ENCODE data around the gene COA1.
A peak's percentile ranks its signal among the peaks of the same experiment; 100 is the strongest.
"Not testable (repeated sequence)": the region's sequence is repeated elsewhere in the genome, so short reads cannot be mapped to it uniquely, and the experiment has no call there.

Gene COA1

GRCh38 chr7:43735802-43736603 is 6.7 kb upstream of the COA1 start:
- no peak for TF ChIP-seq CTCF (IDR thresholded peaks at IDR 0.05; ENCODE audit: poor library complexity, severe bottlenecking)
- Histone ChIP-seq H3K27me3 (ENCODE audit: insufficient read depth, poor library complexity, severe bottlenecking) (no peaks in the 10 kb centered on the region), H3K4me1 (ENCODE audit: insufficient read depth, poor library complexity, severe bottlenecking) (no peaks in the 10 kb centered on the region), H3K27ac (ENCODE audit: poor library complexity, severe bottlenecking) (no peak overlapping the region), H3K36me3 (ENCODE audit: low read depth) (no peaks in the 10 kb centered on the region), H3K4me3 (ENCODE audit: severe bottlenecking) (no peak overlapping the region), H3K9me3 (ENCODE audit: severe bottlenecking) (no peaks in the 10 kb centered on the region)
- ATAC-seq (ENCODE audit: low read depth): no peak
- DNase-seq (ENCODE audit: low spot score): no peak

- Histone ChIP-seq H3K4me1 (ENCODE audit: insufficient read depth, poor library complexity, severe bottlenecking) (peaks cover under 1% of the 10 kb centered on the region), H3K27me3 (ENCODE audit: insufficient read depth, poor library complexity, severe bottlenecking) (no peaks in the 10 kb centered on the region), H3K4me3 (ENCODE audit: severe bottlenecking) (no peak overlapping the region), H3K27ac (ENCODE audit: poor library complexity, severe bottlenecking) (no peak overlapping the region), H3K9me3 (ENCODE audit: severe bottlenecking) (no peaks in the 10 kb centered on the region), H3K36me3 (ENCODE audit: low read depth) (no peaks in the 10 kb centered on the region)
- no peak for TF ChIP-seq CTCF (IDR thresholded peaks at IDR 0.05; ENCODE audit: poor library complexity, severe bottlenecking)
- DNase-seq (ENCODE audit: low spot score) (no peak), ATAC-seq (ENCODE audit: low read depth) (no peak)
Observed at GRCh38 chr7:43735403-43735801, 6.1 kb upstream of the COA1 start.

- H3K9me3 ChIP-seq (ENCODE audit: severe bottlenecking); H3K27me3 ChIP-seq (ENCODE audit: insufficient read depth, poor library complexity, severe bottlenecking); H3K4me1 ChIP-seq (ENCODE audit: insufficient read depth, poor library complexity, severe bottlenecking); H3K4me3 ChIP-seq (ENCODE audit: severe bottlenecking); DNase-seq (ENCODE audit: low spot score); H3K27ac ChIP-seq (ENCODE audit: poor library complexity, severe bottlenecking); H3K36me3 ChIP-seq (ENCODE audit: low read depth); ATAC-seq (ENCODE audit: low read depth): not testable (repeated sequence)
Observed at GRCh38 chr7:43734575-43735332, 5.4 kb upstream of the COA1 start.

- not testable (repeated sequence) for H3K36me3 ChIP-seq (ENCODE audit: low read depth); H3K27ac ChIP-seq (ENCODE audit: poor library complexity, severe bottlenecking); DNase-seq (ENCODE audit: low spot score); H3K9me3 ChIP-seq (ENCODE audit: severe bottlenecking); H3K27me3 ChIP-seq (ENCODE audit: insufficient read depth, poor library complexity, severe bottlenecking); H3K4me3 ChIP-seq (ENCODE audit: severe bottlenecking); ATAC-seq (ENCODE audit: low read depth)
- H3K4me1 ChIP-seq (ENCODE audit: insufficient read depth, poor library complexity, severe bottlenecking): peaks cover 14% of the 10 kb centered on the region
Observed at GRCh38 chr7:43731494-43731893, 2.2 kb upstream of the COA1 start.

- DNase-seq (ENCODE audit: low spot score) (no peak), ATAC-seq (ENCODE audit: low read depth) (no peak)
- TF ChIP-seq CTCF (IDR thresholded peaks at IDR 0.05; ENCODE audit: poor library complexity, severe bottlenecking): no peak
Observed at GRCh38 chr7:43729924-43730248, 563 bp upstream of the COA1 start.

More at GRCh38 chr7:43729924-43730248, 563 bp upstream of the COA1 start:
- Histone ChIP-seq H3K27ac (ENCODE audit: poor library complexity, severe bottlenecking) (peak overlapping the region; percentile 68), H3K9me3 (ENCODE audit: severe bottlenecking) (no peaks in the 10 kb centered on the region), H3K4me1 (ENCODE audit: insufficient read depth, poor library complexity, severe bottlenecking) (peaks cover 15% of the 10 kb centered on the region), H3K27me3 (ENCODE audit: insufficient read depth, poor library complexity, severe bottlenecking) (no peaks in the 10 kb centered on the region), H3K36me3 (ENCODE audit: low read depth) (peaks cover 3% of the 10 kb centered on the region; the same call in 1 of the 2 replicates), H3K4me3 (ENCODE audit: severe bottlenecking) (peak overlapping the region; percentile 92)
